DOHH2 (cell line): ENCODE data around the gene STK17A.
A peak's percentile ranks its signal among the peaks of the same experiment; 100 is the strongest.

ENCODE experiments used
- H3F3A ChIP-seq: fragments of 200-600 bp; sonication (generic), shearing (Covaris generic); 2 replicates; pipeline ENCODE4 v1.6.0; 2016; ENCODE audit warnings: antibody characterized with exemption, mild to moderate bottlenecking; ENCODE audit not compliant: control insufficient read depth, insufficient read depth
- H3K27ac ChIP-seq: fragments of 200-600 bp; sonication (generic); 2 replicates; pipeline ENCODE4 v1.5.1; 2014; ENCODE audit warnings: low read depth, mild to moderate bottlenecking, low read length, moderate library complexity
- H3K27me3 ChIP-seq: fragments of 200-600 bp; sonication (generic); 2 replicates; pipeline ENCODE4 v1.6.1; 2014; ENCODE audit warnings: mild to moderate bottlenecking, low read length, mixed read lengths; ENCODE audit not compliant: control insufficient read depth
- H3K36me3 ChIP-seq: fragments of 200-600 bp; sonication (generic); 2 replicates; pipeline ENCODE4 v1.6.1; 2014; ENCODE audit warnings: mild to moderate bottlenecking, low read length, moderate library complexity, mixed read lengths; ENCODE audit not compliant: control insufficient read depth
- H3K4me1 ChIP-seq: fragments of 200-600 bp; sonication (generic); 2 replicates; pipeline ENCODE4 v1.6.1; 2014; ENCODE audit warnings: mild to moderate bottlenecking, low read length, mixed read lengths; ENCODE audit not compliant: control insufficient read depth
- H3K4me2 ChIP-seq: fragments of 200-600 bp; sonication (generic); 2 replicates; pipeline ENCODE4 v1.6.0; 2014; ENCODE audit warnings: mild to moderate bottlenecking, low read length, moderate library complexity
- H3K4me3 ChIP-seq: fragments of 200-600 bp; sonication (generic); 2 replicates; pipeline ENCODE4 v1.5.1; 2014; ENCODE audit warnings: mild to moderate bottlenecking, low read length, mixed read lengths
- H3K79me2 ChIP-seq: fragments of 200-600 bp; sonication (generic); 2 replicates; pipeline ENCODE4 v1.6.1; 2014; ENCODE audit warnings: mild to moderate bottlenecking, low read length, mixed read lengths; ENCODE audit not compliant: control insufficient read depth
- H3K9me2 ChIP-seq: fragments of 200-600 bp; sonication (generic); replicated peaks from 2 replicates; pipeline ENCODE4 v1.6.1; 2014; ENCODE audit warnings: mild to moderate bottlenecking, low read length, mixed read lengths; ENCODE audit not compliant: control insufficient read depth
- H3K9me3 ChIP-seq: fragments of 200-600 bp; sonication (generic); 2 replicates; pipeline ENCODE4 v1.6.1; 2014; ENCODE audit warnings: antibody characterized with exemption, low read length, mixed read lengths; ENCODE audit not compliant: control insufficient read depth, insufficient read depth
- H4K20me1 ChIP-seq: fragments of 200-600 bp; sonication (generic); 2 replicates; pipeline ENCODE4 v1.6.0; 2014; ENCODE audit warnings: low read depth, mild to moderate bottlenecking, antibody characterized with exemption, low read length, moderate library complexity; ENCODE audit not compliant: control insufficient read depth, insufficient read depth
- EZH2phosphoT487 ChIP-seq: fragments of 200-600 bp; sonication (generic); IDR thresholded peaks from 2 replicates; pipeline ENCODE4 v1.6.1; 2017; ENCODE audit warnings: borderline replicate concordance, mild to moderate bottlenecking, antibody characterized with exemption, low read length, moderate library complexity, mixed read lengths
- TF ChIP-seq, protein P1 (sequence below): fragments of 200-600 bp; sonication (generic); IDR thresholded peaks from one replicate; pipeline ENCODE4 v1.5.1; 2014; ENCODE audit warnings: antibody characterized with exemption, mild to moderate bottlenecking, low read depth, low read length; ENCODE audit not compliant: poor library complexity, severe bottlenecking

The STK17A gene

DNA sequence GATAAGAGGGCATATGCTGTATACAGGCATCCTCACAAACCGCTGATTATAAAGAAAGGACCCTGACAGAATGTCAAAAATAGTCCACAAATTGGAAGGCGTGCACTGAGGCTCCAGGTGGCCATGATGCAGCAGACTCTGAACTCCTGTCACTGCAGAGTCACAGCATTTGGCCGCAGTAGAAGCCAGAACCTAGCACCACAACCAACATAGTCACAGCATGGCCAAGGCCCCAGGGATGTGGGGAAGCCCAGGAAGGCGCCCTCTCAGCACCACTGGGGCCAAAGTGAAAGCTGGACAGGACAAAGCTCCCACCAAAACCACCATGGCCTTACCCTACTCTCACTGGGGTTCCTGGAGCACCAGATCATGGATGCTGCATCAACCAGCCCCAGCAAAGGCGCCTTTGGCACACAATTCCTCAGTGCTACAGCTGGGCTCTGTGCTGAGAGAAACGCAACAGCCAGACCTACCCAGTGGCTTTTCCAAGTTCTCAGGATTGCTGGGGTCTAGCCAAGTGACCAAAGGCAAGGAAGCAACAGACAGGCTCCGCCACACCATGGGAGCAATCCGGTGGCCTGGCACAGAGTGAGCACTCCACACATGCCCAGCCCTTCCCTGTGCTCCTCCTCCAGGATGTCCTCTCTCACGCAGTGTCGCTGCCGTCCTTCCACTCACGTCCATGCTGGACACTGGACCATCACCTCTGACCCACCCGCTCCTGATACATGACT lies 60.2 kb downstream of the STK17A start:
- Histone ChIP-seq H3K9me3 (no peaks in the 10 kb centered on the region), H3K4me3 (no peak overlapping the region), H3F3A (peaks cover 17% of the 10 kb centered on the region), H4K20me1 (no peaks in the 10 kb centered on the region), H3K27ac (peak overlapping the region; percentile 11; the same call in 1 of the 2 replicates), H3K4me2 (no peak overlapping the region), H3K9me2 (no peaks in the 10 kb centered on the region), H3K4me1 (peaks cover 61% of the 10 kb centered on the region), H3K27me3 (no peaks in the 10 kb centered on the region), H3K79me2 (peaks cover 41% of the 10 kb centered on the region), H3K36me3 (peaks cover 93% of the 10 kb centered on the region)
- TF ChIP-seq EZH2phosphoT487: no peak
- TF ChIP-seq, protein P1, sequence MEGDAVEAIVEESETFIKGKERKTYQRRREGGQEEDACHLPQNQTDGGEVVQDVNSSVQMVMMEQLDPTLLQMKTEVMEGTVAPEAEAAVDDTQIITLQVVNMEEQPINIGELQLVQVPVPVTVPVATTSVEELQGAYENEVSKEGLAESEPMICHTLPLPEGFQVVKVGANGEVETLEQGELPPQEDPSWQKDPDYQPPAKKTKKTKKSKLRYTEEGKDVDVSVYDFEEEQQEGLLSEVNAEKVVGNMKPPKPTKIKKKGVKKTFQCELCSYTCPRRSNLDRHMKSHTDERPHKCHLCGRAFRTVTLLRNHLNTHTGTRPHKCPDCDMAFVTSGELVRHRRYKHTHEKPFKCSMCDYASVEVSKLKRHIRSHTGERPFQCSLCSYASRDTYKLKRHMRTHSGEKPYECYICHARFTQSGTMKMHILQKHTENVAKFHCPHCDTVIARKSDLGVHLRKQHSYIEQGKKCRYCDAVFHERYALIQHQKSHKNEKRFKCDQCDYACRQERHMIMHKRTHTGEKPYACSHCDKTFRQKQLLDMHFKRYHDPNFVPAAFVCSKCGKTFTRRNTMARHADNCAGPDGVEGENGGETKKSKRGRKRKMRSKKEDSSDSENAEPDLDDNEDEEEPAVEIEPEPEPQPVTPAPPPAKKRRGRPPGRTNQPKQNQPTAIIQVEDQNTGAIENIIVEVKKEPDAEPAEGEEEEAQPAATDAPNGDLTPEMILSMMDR: no peak

DNA sequence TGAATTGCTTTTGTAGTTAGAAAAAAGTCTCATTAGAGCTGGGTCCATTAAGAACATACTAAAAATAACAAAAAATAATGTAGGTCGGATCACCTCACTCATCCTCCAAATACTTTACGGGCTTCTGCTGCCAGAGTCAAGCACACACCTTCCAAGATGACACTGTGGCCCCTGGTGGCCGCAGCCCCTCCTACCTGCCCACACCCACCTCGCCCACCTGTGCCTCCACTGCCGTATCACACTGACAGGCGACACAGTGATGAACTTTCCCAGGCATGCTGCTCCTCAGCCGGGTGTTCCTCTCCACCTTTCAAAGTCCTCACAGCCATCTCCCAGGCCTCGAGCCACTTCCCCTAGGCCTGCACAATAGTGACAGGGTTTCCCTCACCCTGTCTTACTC lies 60.9 kb downstream of the STK17A start:
- no peaks in the 10 kb centered on the region for H4K20me1 ChIP-seq
- no peak overlapping the region for H3K27ac ChIP-seq
- peaks cover 69% of the 10 kb centered on the region for H3K4me1 ChIP-seq
- no peaks in the 10 kb centered on the region for H3K27me3 ChIP-seq
- H3K4me3 ChIP-seq: no peak overlapping the region
- no peak overlapping the region for H3K4me2 ChIP-seq
- no peaks in the 10 kb centered on the region for H3K9me2 ChIP-seq
- TF ChIP-seq EZH2phosphoT487: no peak
- TF ChIP-seq, protein P1: no peak
- H3K9me3 ChIP-seq: no peaks in the 10 kb centered on the region
- H3F3A ChIP-seq: peaks cover 24% of the 10 kb centered on the region
- peaks cover 91% of the 10 kb centered on the region for H3K36me3 ChIP-seq
- H3K79me2 ChIP-seq: peaks cover 41% of the 10 kb centered on the region

DNA sequence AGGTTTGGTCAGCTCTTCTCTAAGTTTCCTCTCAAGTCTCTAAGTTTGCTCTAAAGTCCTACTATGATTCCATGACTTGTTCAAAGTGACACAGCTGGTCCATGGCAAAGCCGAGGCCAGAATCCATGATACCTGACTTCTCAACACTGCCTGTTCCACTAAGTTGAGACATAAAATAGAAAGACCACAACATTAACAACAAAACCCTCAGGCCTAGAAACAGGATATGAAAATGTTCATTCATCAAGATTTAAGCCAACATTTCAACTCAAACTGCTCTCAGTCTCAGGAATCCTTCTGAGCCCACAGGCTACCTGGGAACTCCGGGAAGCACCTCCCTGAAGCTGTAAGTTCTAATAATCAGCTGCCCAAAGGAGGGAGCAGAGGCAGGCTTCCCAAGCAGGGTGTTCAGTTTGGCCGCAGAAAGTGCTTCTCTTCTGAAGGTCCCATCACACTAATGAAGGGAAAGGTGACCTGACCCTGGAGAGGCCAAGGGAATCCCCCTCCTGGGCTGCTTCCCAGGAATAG lies 62.9 kb downstream of the STK17A start:
- no peaks in the 10 kb centered on the region for H4K20me1 ChIP-seq
- peak overlapping the region; percentile 91 for H3K4me2 ChIP-seq
- H3K4me1 ChIP-seq: peaks cover 77% of the 10 kb centered on the region
- peak overlapping the region; percentile 98 for H3K27ac ChIP-seq
- H3K9me2 ChIP-seq: no peaks in the 10 kb centered on the region
- peaks cover 79% of the 10 kb centered on the region for H3K36me3 ChIP-seq
- peak overlapping the region; percentile 57 for H3K4me3 ChIP-seq
- H3K9me3 ChIP-seq: no peaks in the 10 kb centered on the region
- no peaks in the 10 kb centered on the region for H3K27me3 ChIP-seq
- peaks cover 40% of the 10 kb centered on the region for H3F3A ChIP-seq
- H3K79me2 ChIP-seq: peaks cover 41% of the 10 kb centered on the region
- TF ChIP-seq, protein P1: no peak
- no peak for TF ChIP-seq EZH2phosphoT487
